ENCODE data around the gene C1orf35. TPM values are rescaled to one million over a fixed set of nuclear protein-coding genes. Genes with fewer than 3 reads are reported as not detected.

C1orf35 gene
- total RNA-seq, 1 donor from 2014 or later, result 2.4 TPM

- H3K4me3 ChIP-seq, result peak overlapping the region; percentile 89 to 99
- peak in 1 of 2 donors; percentile 68 for DNase-seq (ENCODE audit: low spot score in 2 of 2)
- peaks cover 3 to 16% of the 10 kb centered on the region in 2 donors for H3K4me1 ChIP-seq
- TF ChIP-seq, protein P1, sequence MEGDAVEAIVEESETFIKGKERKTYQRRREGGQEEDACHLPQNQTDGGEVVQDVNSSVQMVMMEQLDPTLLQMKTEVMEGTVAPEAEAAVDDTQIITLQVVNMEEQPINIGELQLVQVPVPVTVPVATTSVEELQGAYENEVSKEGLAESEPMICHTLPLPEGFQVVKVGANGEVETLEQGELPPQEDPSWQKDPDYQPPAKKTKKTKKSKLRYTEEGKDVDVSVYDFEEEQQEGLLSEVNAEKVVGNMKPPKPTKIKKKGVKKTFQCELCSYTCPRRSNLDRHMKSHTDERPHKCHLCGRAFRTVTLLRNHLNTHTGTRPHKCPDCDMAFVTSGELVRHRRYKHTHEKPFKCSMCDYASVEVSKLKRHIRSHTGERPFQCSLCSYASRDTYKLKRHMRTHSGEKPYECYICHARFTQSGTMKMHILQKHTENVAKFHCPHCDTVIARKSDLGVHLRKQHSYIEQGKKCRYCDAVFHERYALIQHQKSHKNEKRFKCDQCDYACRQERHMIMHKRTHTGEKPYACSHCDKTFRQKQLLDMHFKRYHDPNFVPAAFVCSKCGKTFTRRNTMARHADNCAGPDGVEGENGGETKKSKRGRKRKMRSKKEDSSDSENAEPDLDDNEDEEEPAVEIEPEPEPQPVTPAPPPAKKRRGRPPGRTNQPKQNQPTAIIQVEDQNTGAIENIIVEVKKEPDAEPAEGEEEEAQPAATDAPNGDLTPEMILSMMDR (IDR thresholded peaks at IDR 0.05), result no peak
- peaks cover 38 to 50% of the 10 kb centered on the region in 2 donors for H3K36me3 ChIP-seq
- H3K27me3 ChIP-seq, result no peaks in the 10 kb centered on the region
- peak overlapping the region; percentile 95 for H3K27ac ChIP-seq
- no peaks in the 10 kb centered on the region for H3K9me3 ChIP-seq
- intact Hi-C loops (cut with DNase I), result loop anchor here (10.0 kb wide), 2 partner anchors 383 to 1403 kb away; partner anchors contain the start of genes NUP133 and RNF187
These were observed 933 bp downstream of the C1orf35 start for GRCh38 chr1:228101994-228102790.

GRCh38 chr1:228101614-228101993, 1.5 kb downstream of the C1orf35 start:
- H3K9me3 ChIP-seq, result no peaks in the 10 kb centered on the region
- peaks cover 3 to 16% of the 10 kb centered on the region in 2 donors for H3K4me1 ChIP-seq
- peak overlapping the region; percentile 89 to 99 for H3K4me3 ChIP-seq
- peak overlapping the region; percentile 95 for H3K27ac ChIP-seq
- DNase-seq (ENCODE audit: low spot score in 2 of 2), result peak in 1 of 2 donors; percentile 63
- intact Hi-C loops (cut with DNase I), result loop anchor here (10.0 kb wide), 2 partner anchors 383 to 1403 kb away; partner anchors contain the start of genes NUP133 and RNF187
- TF ChIP-seq, protein P1 (IDR thresholded peaks at IDR 0.05), result no peak
- H3K36me3 ChIP-seq, result peaks cover 41 to 51% of the 10 kb centered on the region in 2 donors
- H3K27me3 ChIP-seq, result no peaks in the 10 kb centered on the region

GRCh38 chr1:228100822-228101613, 2.1 kb downstream of the C1orf35 start:
- intact Hi-C loops (cut with DNase I), result loop anchor here (10.0 kb wide), 2 partner anchors 384 to 1404 kb away; partner anchors contain the start of genes NUP133 and RNF187
- Histone ChIP-seq H3K4me3 (no peak overlapping the region), H3K36me3 (peaks cover 39 to 46% of the 10 kb centered on the region in 2 donors), H3K27ac (peak overlapping the region; percentile 95), H3K4me1 (peaks cover 3 to 16% of the 10 kb centered on the region in 2 donors), H3K9me3 (no peaks in the 10 kb centered on the region), H3K27me3 (no peaks in the 10 kb centered on the region)
- TF ChIP-seq, protein P1 (IDR thresholded peaks at IDR 0.05), result no peak
- DNase-seq (ENCODE audit: low spot score in 2 of 2), result peak in 1 of 2 donors; percentile 56

DNA sequence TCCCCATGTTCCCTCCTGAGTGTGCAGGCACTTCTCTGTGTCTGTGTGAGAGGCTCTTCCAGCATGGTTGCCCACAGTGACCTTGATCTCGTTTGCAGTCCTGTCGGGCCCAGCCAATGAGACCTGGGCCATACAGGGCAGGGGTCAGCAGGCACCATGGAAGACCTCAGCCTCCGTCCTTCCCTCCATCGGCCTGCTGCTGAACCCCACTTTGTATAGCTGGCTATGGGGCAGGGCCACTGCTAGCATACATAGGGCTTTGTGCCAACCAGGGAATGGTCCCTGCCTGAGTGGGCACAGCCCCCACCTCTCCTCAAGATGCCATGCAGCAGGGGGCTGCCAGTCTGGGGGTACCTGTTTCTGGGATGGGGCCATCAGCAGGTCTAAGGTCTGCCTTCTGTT, 3.8 kb downstream of the C1orf35 start:
- intact Hi-C loops (cut with DNase I), result no loop called here
- no peaks in the 10 kb centered on the region for H3K27me3 ChIP-seq
- TF ChIP-seq, protein P1 (IDR thresholded peaks at IDR 0.05), result no peak
- no peak overlapping the region for H3K27ac ChIP-seq
- H3K4me1 ChIP-seq, result peaks cover 3 to 16% of the 10 kb centered on the region in 2 donors
- peaks cover 0 to 5% of the 10 kb centered on the region in 2 donors for H3K9me3 ChIP-seq
- peak in 1 of 2 donors; percentile 58 for DNase-seq (ENCODE audit: low spot score in 2 of 2)
- H3K36me3 ChIP-seq, result peaks cover 39 to 50% of the 10 kb centered on the region in 2 donors
- H3K4me3 ChIP-seq, result no peak overlapping the region

GRCh38 chr1:228098323-228098931, 4.7 kb downstream of the C1orf35 start:
- H3K27ac ChIP-seq, result no peak overlapping the region
- no peak for DNase-seq (ENCODE audit: low spot score in 2 of 2)
- H3K27me3 ChIP-seq, result no peaks in the 10 kb centered on the region
- intact Hi-C loops (cut with DNase I), result no loop called here
- no peak overlapping the region for H3K4me3 ChIP-seq
- TF ChIP-seq, protein P1 (IDR thresholded peaks at IDR 0.05), result no peak
- peaks cover 0 to 6% of the 10 kb centered on the region in 2 donors for H3K9me3 ChIP-seq
- H3K4me1 ChIP-seq, result peaks cover 0 to 11% of the 10 kb centered on the region in 2 donors
- H3K36me3 ChIP-seq, result peaks cover 39 to 50% of the 10 kb centered on the region in 2 donors

Measured in ascending aorta (tissue), 2 donors.